GM18870 (cell line): ENCODE measurements around the gene RARS2.
"Not testable (repeated sequence)": the region's sequence is repeated elsewhere in the genome, so short reads cannot be mapped to it uniquely, and the experiment has no call there.

Experiments used
- ATAC-seq: cut with Tn5 transposase; IDR thresholded peaks from one replicate; pipeline ENCODE4 v1.9.1; 2021; ENCODE audit warnings: moderate library complexity; ENCODE audit not compliant: unreplicated experiment

RARS2 gene

GRCh38 chr6:87589693-87590416 lies at the start of gene RARS2, which contains the start of gene ORC3:
TSS of gene RARS2 (minus strand) at chr6:87589987. CDS start at chr6:87589957, 30 bp downstream.
TSS of gene ORC3 (plus strand) at chr6:87590135. CDS start at chr6:87590169, 34 bp downstream.
- peak; percentile 99 for ATAC-seq

- ATAC-seq, result no peak
These were observed 49.6 kb upstream of the RARS2 start for GRCh38 chr6:87639373-87639772.

- no peak for ATAC-seq
These were observed 47.3 kb upstream of the RARS2 start for GRCh38 chr6:87637106-87637505.

DNA sequence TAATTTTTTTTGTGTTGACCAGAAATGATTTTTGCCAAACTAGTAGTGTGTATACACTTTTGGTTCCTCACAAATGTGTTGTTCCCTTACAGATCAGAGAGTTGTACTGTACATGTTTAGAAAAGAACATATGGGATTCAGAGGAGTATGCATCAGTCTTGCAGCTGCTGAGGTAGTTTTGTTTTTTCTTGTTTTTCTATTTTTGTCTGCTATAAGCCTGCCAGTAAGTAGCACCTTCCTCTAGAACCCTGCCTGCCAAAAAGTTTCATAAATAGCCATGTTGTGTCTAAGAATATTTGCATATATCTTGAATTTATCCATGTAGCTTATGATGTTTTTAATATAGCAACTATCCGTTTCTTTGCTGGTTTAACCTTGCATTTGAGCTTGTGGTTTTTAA lies 46.5 kb upstream of the RARS2 start:
- ATAC-seq, result no peak

- ATAC-seq, result no peak
These were observed 44.1 kb upstream of the RARS2 start for GRCh38 chr6:87633851-87634250.

- ATAC-seq, result no peak
These were observed 41.0 kb upstream of the RARS2 start for GRCh38 chr6:87630746-87631145.

- ATAC-seq, result no peak
These were observed 39.1 kb upstream of the RARS2 start for GRCh38 chr6:87628881-87629280.

DNA sequence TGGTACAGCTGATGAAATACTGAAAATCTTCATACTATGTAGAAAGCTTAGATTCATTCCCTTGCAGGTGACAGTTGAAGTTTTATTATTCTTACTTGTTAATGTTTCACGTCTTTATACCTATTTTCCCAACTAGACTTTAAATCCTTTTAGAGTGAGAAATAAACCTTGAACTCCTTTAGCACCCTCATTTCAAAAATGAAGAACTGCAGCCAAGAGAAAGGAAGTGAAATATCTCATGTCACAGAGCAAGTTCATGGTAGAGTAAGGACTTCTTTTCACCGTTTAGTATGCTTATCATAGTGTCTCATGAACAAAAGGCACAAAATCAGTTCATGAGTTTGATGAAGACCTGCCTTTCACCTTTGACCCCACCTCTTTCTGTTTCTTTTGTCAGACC lies 38.6 kb upstream of the RARS2 start:
- no peak for ATAC-seq

DNA sequence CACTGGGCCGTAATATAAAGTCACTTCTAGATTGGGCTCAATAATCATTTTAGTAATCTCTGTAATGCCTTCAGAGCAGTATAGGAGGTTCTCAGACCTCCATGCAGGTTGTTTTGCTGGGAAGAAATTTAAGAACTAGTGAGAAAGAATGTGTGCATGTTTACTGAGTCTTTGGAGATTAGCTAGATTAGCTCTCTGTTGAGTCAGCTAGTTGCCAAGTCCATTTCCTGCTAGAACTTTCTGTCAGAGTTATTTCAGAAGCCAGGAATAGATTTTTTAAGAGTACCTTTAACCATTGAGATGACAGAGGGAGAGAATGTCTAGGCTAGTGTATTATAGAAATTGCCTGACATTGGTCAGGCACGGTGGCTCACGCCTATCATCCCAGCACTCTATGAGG lies 33.5 kb upstream of the RARS2 start:
- ATAC-seq, result no peak

- no peak for ATAC-seq
These were observed 28.7 kb upstream of the RARS2 start for GRCh38 chr6:87618531-87618930.

GRCh38 chr6:87617405-87617804 lies 27.6 kb upstream of the RARS2 start:
- ATAC-seq, result no peak

- not testable (repeated sequence) for ATAC-seq
These were observed 23.2 kb upstream of the RARS2 start for GRCh38 chr6:87613018-87613417.

GRCh38 chr6:87608802-87609201 lies 19.0 kb upstream of the RARS2 start:
- no peak for ATAC-seq

DNA sequence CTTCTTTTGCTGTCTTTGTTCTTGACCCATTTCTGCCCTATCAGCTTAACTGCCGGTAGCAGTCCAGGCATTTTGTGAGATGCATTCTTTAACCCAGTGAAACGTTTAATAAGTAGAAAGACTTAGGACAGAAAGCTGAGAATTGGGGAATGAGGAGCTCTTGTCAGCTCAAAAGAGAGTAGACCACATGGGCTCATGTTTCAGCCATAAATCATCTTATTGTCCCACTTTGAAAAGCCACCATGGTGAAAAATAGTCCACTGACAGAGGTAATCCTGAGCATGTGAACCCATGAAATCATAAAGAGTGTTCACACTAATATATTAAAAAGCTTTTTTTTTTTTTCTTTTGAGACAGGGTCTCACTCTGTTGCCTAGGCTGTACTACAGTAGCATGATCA lies 16.4 kb upstream of the RARS2 start:
- no peak for ATAC-seq

- ATAC-seq, result no peak
These were observed 10.8 kb upstream of the RARS2 start for GRCh38 chr6:87600576-87600975.

GRCh38 chr6:87590990-87591389 lies 1.2 kb upstream of the RARS2 start:
- no peak for ATAC-seq

DNA sequence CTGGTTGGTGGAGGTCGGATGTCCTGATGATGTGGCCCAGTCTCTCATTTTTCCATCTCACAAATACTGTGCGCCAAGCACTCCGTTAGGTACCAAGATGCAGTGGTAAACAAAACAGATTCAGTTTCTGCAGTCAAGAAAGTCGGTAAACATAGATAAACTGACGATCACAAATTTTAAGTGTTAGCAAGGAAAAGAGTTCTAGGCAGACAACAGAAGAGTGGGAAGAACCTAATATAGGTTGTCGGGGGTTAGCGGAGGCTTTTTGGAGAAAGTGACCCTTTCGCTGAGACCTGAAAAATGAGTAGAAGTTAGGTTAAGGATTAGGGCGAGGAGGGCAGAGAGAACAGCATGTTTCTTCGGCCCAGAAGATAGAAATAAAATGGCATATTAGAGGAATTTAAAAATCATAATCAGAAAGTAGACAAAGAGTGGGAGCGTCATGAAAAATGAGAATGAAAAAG lies 662 bp upstream of the RARS2 start:
- no peak for ATAC-seq

GRCh38 chr6:87588756-87589407 lies 905 bp downstream of the RARS2 start:
- ATAC-seq, result no peak

DNA sequence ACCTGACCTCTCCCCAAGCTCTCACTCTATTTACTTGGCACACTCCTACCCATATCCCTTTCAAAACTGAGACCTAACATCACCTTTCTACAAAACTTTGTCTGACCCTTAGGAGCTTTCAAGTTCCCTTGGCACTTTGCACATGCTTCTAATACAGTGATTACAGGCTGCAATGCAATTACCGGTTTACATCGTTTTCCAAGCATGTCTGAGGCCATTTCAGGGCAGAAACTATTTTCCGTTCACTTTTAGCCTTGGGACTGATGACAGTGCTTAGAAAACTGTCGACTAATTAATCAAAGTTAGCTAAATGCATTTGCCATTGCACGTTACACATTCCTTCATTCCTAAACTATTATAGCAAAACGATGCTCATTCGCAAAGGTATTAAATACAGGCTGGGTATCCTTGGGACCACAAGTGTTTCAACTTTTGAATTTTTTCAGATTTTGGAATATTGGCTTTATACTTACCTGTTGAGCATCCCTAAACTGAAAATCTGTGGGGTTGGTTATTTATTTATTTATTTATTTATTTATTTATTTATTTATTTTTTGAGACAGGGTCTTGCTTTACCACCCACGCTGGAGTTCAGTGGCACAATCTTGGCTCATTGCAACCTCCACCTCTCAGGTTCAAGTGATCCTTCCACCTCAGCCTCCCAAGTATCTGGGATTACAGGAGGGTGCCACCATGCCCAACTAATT lies 3.3 kb downstream of the RARS2 start:
- ATAC-seq, result no peak

- no peak for ATAC-seq
These were observed 6.0 kb downstream of the RARS2 start for GRCh38 chr6:87583822-87584221.

DNA sequence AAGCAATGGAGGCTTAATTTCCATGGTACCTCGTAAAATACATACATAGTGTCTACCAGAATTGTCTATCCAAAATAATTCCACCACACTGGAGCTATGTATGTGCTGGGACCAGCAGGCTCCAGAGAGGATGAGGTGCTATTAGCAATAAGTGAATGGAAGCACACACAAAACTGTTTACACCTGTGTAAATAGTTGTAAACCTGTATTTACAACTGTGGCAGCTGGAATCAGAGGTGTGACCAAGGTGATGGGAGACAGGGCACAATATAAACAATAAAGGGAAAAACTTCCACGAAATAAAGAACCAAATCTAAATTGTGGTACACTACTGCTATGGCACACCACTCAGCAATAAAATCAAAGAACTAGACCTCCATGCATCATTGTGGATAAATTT lies 14.4 kb downstream of the RARS2 start:
- no peak for ATAC-seq
